Astrocyte of the cerebellum (primary cell): ENCODE data around the gene BEAN1.

ENCODE experiments used
- DNase-seq: peaks from one replicate; pipeline ENCODE4 v3.0.0-alpha.2; 2011; ENCODE audit warnings: low read depth
- H3K4me3 ChIP-seq: 2 replicates; pipeline ENCODE4 v1.5.1; 2011; ENCODE audit warnings: mild to moderate bottlenecking, low read depth, low read length, moderate library complexity
- CTCF ChIP-seq: IDR thresholded peaks from 2 replicates; pipeline ENCODE4 v1.5.1; 2012; ENCODE audit warnings: low read length, low read depth, moderate library complexity, mild to moderate bottlenecking; ENCODE audit errors: missing control alignments
- in situ Hi-C: cut with HindIII; loops from 2 replicates; pipeline ENCODE4 v1.10.0; 2017; ENCODE audit warnings: low sequenced_read_pairs

Gene BEAN1

GRCh38 chr16:66388350-66389139 is 38.5 kb upstream of the BEAN1 start:
- in situ Hi-C loops, result no loop called here
- H3K4me3 ChIP-seq, result no peak overlapping the region
- no peak for DNase-seq
- TF ChIP-seq CTCF, result no peak

GRCh38 chr16:66389256-66390176 is 37.6 kb upstream of the BEAN1 start:
- in situ Hi-C loops, result no loop called here
- no peak for DNase-seq
- H3K4me3 ChIP-seq, result no peak overlapping the region
- no peak for TF ChIP-seq CTCF

GRCh38 chr16:66390346-66391108 is 36.6 kb upstream of the BEAN1 start:
- TF ChIP-seq CTCF, result no peak
- no peak for DNase-seq
- H3K4me3 ChIP-seq, result no peak overlapping the region
- in situ Hi-C loops, result no loop called here

GRCh38 chr16:66391726-66392670 is 35.1 kb upstream of the BEAN1 start:
- H3K4me3 ChIP-seq, result no peak overlapping the region
- DNase-seq, result no peak
- in situ Hi-C loops, result no loop called here
- TF ChIP-seq CTCF, result no peak

- DNase-seq, result no peak
- in situ Hi-C loops, result no loop called here
- TF ChIP-seq CTCF, result no peak
These were observed 31.1 kb upstream of the BEAN1 start for GRCh38 chr16:66395806-66396555.

More at GRCh38 chr16:66395806-66396555, 31.1 kb upstream of the BEAN1 start:
- H3K4me3 ChIP-seq, result no peak overlapping the region
